Sigmoid colon (tissue), 7 donors: Measurements from ENCODE around the gene TMC8. TPM values are rescaled to one million over a fixed set of nuclear protein-coding genes. Genes with fewer than 3 reads are reported as not detected.

Source experiments
- DNase-seq: peaks from one replicate; pipeline ENCODE4 v3.0.0-alpha.2; 2019
- H3K27ac ChIP-seq, 4 donors: fragments of 200-600 bp; sonication (generic); one replicate each; pipeline ENCODE4 v1.5.1; 2016 to 2019; ENCODE audit warnings: mild to moderate bottlenecking in 1 of 4
- H3K27me3 ChIP-seq, 3 donors: fragments of 200-600 bp; sonication (generic); one replicate each; pipeline ENCODE4 v1.5.1; 2019; ENCODE audit warnings: mild to moderate bottlenecking in 1 of 3
- H3K36me3 ChIP-seq, 4 donors: fragments of 200-600 bp; sonication (generic); one replicate each; pipeline ENCODE4 v1.5.1; 2016 to 2019
- H3K4me1 ChIP-seq, 4 donors: fragments of 200-600 bp; sonication (generic); one replicate each; pipeline ENCODE4 v1.5.1; 2017 to 2019
- H3K4me3 ChIP-seq, 4 donors: fragments of 200-600 bp; sonication (generic); one replicate each; pipeline ENCODE4 v1.5.1; 2017 to 2019; ENCODE audit warnings: mild to moderate bottlenecking in 2 of 4, moderate library complexity in 1 of 4
- H3K9me3 ChIP-seq, 4 donors: fragments of 200-600 bp in 3 of 4; sonication (generic) in 3 of 4; one replicate each; pipeline versions ENCODE4 v1.5.1 to v1.6.1; 2013 to 2019
- EP300 ChIP-seq, 4 donors: sonication (generic); formaldehyde crosslinking; IDR thresholded peaks; one replicate each; pipeline ENCODE4 v1.6.1; 2017; ENCODE audit warnings: antibody characterized with exemption in 4 of 4
- POLR2A ChIP-seq, 2 donors: fragments of 450-650 bp; IDR thresholded peaks; one replicate each; pipeline ENCODE4 v1.6.1; 2016; ENCODE audit warnings: antibody characterized with exemption in 2 of 2, mild to moderate bottlenecking in 2 of 2, moderate library complexity in 2 of 2
- POLR2AphosphoS5 ChIP-seq, 4 donors: sonication (generic); formaldehyde crosslinking; IDR thresholded peaks; one replicate each; pipeline ENCODE4 v1.6.1; 2017; ENCODE audit warnings: antibody characterized with exemption in 4 of 4
- WGBS, 2 donors: extraction: QIAGEN DNeasy Blood & Tissue Kit; methylation state at CpG; one replicate each; pipeline ENCODE4 v1.1.7; 2013; 5-methylcytosine and 5-hydroxymethylcytosine counted together
- intact Hi-C: fragments of 100-400 bp; cut with DNase I; formaldehyde crosslinking; loops from one replicate; pipeline ENCODE4 v1.15.1; 2023
- polyA plus RNA-seq, 3 donors: library from polyadenylated mRNA; stranded (reverse); fragments of 200-250 nt; gene quantifications; one replicate each; pipeline ENCODE4 v1.2.3, GENCODE V29; 2013
- total RNA-seq, 4 donors: library from RNA; depleted of rRNA; stranded (reverse); fragments of >200 nt; gene quantifications; one replicate each; pipeline ENCODE4 v1.1.0, GENCODE V29; 2016
- TF ChIP-seq, protein P1 (sequence below), 4 experiments: fragments of 450-650 bp in 3 of 4; fragments of 200-600 bp in 1 of 4; IDR thresholded peaks; one replicate each; pipeline ENCODE4 v1.5.1; 2016 to 2019; ENCODE audit warnings: antibody characterized with exemption in 4 of 4, mild to moderate bottlenecking in 3 of 4, moderate library complexity in 2 of 4
- donor health status: healthy with polysubstance abuse.
- donor health status: Bipolar disorder and iron deficiency.
- donor health status: healthy.

Gene TMC8
- total and polyA plus RNA-seq, 7 donors = 1.8 to 51.7 (median 3.0) TPM

DNA sequence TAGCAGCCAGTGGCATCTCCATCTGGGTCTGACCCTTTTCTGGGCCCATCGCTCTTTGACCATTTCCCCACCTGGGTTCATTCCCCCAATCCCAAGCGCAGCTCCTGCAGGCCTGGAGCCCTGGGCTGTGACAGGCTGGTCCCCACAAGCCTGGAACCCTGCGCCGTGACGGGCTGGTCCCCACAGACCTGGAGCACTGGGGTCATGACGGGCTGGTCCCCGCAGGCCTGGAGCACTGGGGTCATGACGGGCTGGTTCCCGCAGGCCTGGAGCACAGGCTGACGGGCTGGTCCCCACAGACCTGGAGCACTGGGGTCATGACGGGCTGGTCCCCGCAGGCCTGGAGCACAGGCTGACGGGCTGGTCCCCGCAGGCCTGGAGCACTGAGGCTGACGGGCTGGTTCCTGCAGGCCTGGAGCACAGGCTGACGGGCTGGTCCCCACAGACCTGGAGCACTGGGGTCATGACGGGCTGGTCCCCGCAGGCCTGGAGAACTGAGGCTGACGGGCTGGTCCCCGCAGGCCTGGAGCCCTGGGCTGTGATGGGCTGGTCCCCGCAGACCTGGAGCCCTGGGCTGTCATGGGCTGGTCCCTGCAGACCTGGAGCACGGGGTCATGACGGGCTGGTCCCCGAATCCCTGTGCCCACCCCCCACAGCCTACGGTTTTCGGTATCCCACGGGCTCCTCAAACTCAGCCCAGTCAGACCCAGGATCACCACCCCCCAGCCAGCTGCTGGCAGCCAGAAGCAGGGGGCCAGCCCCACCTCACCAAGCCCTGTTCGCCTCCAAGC, 18.6 kb upstream of the TMC8 start:
- Histone ChIP-seq H3K9me3 (no peaks in the 10 kb centered on the region), H3K4me1 (peaks cover 0 to 8% (median 4%) of the 10 kb centered on the region in 4 donors), H3K27ac (no peak overlapping the region), H3K4me3 (no peak overlapping the region), H3K36me3 (peaks cover 0 to 5% (median 0%) of the 10 kb centered on the region in 4 donors), H3K27me3 (peaks cover 0 to 20% (median 6%) of the 10 kb centered on the region in 3 donors)
- 93% methylated on average over 28 of the region's 28 CpGs for WGBS, 2 donors
- intact Hi-C loops = loop anchor here (1.0 to 10.0 kb wide), 3 partner anchors 65 to 313 kb away; no protein-coding TSS in a partner anchor
- peak; percentile 62 for DNase-seq
- TF ChIP-seq, protein P1, sequence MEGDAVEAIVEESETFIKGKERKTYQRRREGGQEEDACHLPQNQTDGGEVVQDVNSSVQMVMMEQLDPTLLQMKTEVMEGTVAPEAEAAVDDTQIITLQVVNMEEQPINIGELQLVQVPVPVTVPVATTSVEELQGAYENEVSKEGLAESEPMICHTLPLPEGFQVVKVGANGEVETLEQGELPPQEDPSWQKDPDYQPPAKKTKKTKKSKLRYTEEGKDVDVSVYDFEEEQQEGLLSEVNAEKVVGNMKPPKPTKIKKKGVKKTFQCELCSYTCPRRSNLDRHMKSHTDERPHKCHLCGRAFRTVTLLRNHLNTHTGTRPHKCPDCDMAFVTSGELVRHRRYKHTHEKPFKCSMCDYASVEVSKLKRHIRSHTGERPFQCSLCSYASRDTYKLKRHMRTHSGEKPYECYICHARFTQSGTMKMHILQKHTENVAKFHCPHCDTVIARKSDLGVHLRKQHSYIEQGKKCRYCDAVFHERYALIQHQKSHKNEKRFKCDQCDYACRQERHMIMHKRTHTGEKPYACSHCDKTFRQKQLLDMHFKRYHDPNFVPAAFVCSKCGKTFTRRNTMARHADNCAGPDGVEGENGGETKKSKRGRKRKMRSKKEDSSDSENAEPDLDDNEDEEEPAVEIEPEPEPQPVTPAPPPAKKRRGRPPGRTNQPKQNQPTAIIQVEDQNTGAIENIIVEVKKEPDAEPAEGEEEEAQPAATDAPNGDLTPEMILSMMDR (IDR thresholded peaks at IDR 0.05) = no peak
- TF ChIP-seq POLR2AphosphoS5 (IDR thresholded peaks at IDR 0.05) (no peak), EP300 (IDR thresholded peaks at IDR 0.05) (no peak), POLR2A (IDR thresholded peaks at IDR 0.05) (no peak)

DNA sequence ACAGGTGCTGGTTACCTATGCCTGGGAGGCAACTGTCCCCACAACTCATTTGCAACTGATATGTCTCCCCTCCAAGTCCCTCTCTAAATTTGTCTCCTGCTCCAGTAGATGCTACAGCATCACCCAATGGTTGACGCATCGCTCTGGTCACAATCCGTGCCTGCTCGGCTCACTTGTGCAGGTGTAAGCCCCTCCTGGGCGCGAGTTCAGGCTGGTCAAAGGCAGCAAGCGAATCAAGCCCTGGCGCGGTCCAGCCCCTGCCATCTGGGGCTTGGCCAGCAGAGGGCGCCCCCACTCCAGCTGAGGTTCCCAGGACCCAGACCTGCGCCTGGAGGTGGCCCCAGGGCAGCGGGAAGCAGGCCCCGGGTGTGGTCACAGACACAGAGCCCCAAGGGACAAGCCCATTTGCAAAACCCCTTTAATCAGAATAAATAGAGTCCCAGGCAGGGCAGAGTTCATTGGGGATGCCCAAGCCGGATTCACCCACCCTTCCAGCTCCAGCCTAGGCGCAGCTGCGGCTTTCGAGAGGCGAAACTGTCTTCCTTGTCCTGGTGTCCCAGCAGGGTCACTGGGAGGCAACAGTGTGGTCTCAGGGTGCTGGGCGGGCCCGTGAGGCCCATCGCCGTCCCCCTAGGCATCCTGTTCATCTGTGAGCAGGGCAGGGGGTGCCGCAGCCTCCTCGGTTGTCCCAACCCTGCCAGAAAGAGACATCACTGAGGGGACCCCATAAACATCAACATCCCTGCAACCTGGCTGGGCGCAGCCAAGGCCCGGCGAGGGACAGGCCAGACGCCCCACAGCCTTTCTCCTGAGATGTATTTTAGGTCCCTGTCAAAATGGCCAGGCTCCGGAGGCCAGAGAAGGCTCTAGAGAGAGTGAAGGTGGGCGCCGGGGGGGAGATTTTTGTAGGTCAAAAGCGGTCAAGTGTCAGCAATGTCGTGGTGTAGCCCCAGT, 17.8 kb upstream of the TMC8 start:
- no peak overlapping the region for H3K27ac ChIP-seq
- H3K9me3 ChIP-seq = no peaks in the 10 kb centered on the region
- DNase-seq = peak; percentile 83
- 55 to 61% methylated on average over 33 of the region's 33 CpGs for WGBS, 2 donors
- intact Hi-C loops = loop anchor here (1.0 to 10.0 kb wide), 3 partner anchors 64 to 312 kb away; no protein-coding TSS in a partner anchor
- TF ChIP-seq, protein P1 (IDR thresholded peaks at IDR 0.05) = peak; percentile 94 to 99 (median 98)
- TF ChIP-seq EP300 (IDR thresholded peaks at IDR 0.05) = no peak
- TF ChIP-seq POLR2AphosphoS5 (IDR thresholded peaks at IDR 0.05) = peak in 1 of 4 donors; percentile 49
- peaks cover 0 to 20% (median 6%) of the 10 kb centered on the region in 3 donors for H3K27me3 ChIP-seq
- H3K4me3 ChIP-seq = no peak overlapping the region
- H3K4me1 ChIP-seq = peaks cover 0 to 15% (median 6%) of the 10 kb centered on the region in 4 donors
- H3K36me3 ChIP-seq = peaks cover 0 to 5% (median 0%) of the 10 kb centered on the region in 4 donors

DNA sequence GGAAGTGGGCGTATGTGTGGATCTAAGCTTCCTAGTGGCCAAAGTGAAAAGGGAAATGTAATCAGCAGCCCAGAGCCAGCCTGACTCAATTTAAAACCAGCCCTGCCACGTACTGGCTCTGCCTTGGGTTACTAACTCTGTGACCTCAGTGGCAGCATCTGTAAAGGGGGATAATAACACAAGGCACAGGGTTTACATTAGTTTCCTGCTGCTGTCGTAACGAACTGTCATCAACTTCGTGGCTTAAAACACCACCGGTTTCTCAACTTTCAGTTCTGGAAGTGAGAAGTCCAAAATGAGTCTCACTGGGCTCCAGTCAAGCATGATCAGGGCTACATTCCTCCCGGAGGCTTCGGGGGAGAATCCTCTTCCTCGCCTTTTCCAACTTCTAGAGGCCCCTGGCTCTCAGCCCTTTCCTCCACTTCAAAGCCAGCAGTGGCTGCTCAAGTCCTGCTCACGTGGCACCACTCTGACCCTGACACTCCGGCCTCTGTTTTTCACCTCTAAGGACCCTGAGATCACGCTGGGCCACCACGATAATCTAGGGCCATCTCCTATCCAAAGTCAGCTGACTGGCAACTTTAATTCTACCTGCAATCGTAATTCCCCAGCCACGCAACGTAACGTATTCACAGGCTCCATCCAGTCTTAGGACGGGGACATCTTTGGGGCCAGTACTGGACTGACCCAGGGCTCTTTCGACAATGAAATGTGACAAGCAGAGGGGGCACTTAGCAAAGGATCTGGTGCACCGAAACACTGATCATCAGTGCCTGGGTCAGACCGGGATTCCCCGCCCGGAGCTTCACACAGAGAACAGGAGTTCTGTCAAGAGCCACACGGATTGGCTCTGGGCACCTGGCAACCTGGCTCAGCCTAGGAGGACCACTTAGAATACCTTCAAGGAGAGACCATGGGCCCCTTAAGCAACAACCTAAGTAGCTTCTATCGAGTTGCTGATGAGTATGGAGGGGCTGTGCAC, 16.5 kb upstream of the TMC8 start:
- no peak overlapping the region for H3K4me3 ChIP-seq
- H3K9me3 ChIP-seq = no peaks in the 10 kb centered on the region
- DNase-seq = no peak
- TF ChIP-seq POLR2A (IDR thresholded peaks at IDR 0.05) (no peak), EP300 (IDR thresholded peaks at IDR 0.05) (no peak), POLR2AphosphoS5 (IDR thresholded peaks at IDR 0.05) (no peak)
- TF ChIP-seq, protein P1 (IDR thresholded peaks at IDR 0.05) = no peak
- intact Hi-C loops = loop anchor here (2.0 to 10.0 kb wide), 2 partner anchors 63 to 311 kb away; no protein-coding TSS in a partner anchor
- WGBS, 2 donors = 84 to 88% methylated on average over 25 of the region's 25 CpGs
- peaks cover 0 to 16% (median 6%) of the 10 kb centered on the region in 4 donors for H3K4me1 ChIP-seq
- no peaks in the 10 kb centered on the region for H3K36me3 ChIP-seq
- no peak overlapping the region for H3K27ac ChIP-seq
- H3K27me3 ChIP-seq = peaks cover 0 to 20% (median 6%) of the 10 kb centered on the region in 3 donors
